Neuronal stem cell (in vitro differentiated cells): ENCODE results near the gene SIRT2.
A peak's percentile ranks its signal among the peaks of the same experiment; 100 is the strongest.

Experiments
- DNase-seq: peaks from one replicate; pipeline ENCODE4 v3.0.0-alpha.2; 2013; ENCODE audit warnings: low spot score
- H2AFZ ChIP-seq: one replicate; pipeline ENCODE4 v1.6.1; 2013; ENCODE audit warnings: mild to moderate bottlenecking, low read length, inconsistent platforms
- H2AK5ac ChIP-seq: 2 replicates; pipeline ENCODE4 v1.6.1; 2013; ENCODE audit warnings: low read depth, mild to moderate bottlenecking, inconsistent platforms, low read length, moderate library complexity, mixed read lengths
- H2BK120ac ChIP-seq: 2 replicates; pipeline ENCODE4 v1.6.1; 2013; ENCODE audit warnings: low read depth, mild to moderate bottlenecking, inconsistent platforms, low read length, moderate library complexity, mixed read lengths
- H2BK12ac ChIP-seq: one replicate; pipeline ENCODE4 v1.6.1; 2013; ENCODE audit warnings: low read length, inconsistent platforms
- H2BK15ac ChIP-seq: 2 replicates; pipeline ENCODE4 v1.6.1; 2013; ENCODE audit warnings: mild to moderate bottlenecking, low read length, inconsistent platforms, mixed read lengths
- H2BK5ac ChIP-seq: one replicate; pipeline ENCODE4 v1.6.1; 2013; ENCODE audit warnings: inconsistent platforms, mild to moderate bottlenecking, low read length, moderate library complexity
- H3K14ac ChIP-seq: one replicate; pipeline ENCODE4 v1.6.1; 2013; ENCODE audit warnings: low read length, inconsistent platforms
- H3K18ac ChIP-seq: 2 replicates; pipeline ENCODE4 v1.6.1; 2013; ENCODE audit warnings: low read length, inconsistent platforms
- H3K23ac ChIP-seq: 2 replicates; pipeline ENCODE4 v1.6.1; 2013; ENCODE audit warnings: low read depth, mild to moderate bottlenecking, mixed read lengths, low read length, inconsistent platforms; ENCODE audit not compliant: poor library complexity
- H3K27ac ChIP-seq: replicated peaks from 3 replicates; pipeline ENCODE4 v1.5.1; 2013; ENCODE audit warnings: low read length, inconsistent platforms
- H3K27me3 ChIP-seq, 3 experiments: 2 replicates each; pipeline ENCODE4 v1.6.1; 2013; ENCODE audit warnings: low read length in 3 of 3, mild to moderate bottlenecking in 2 of 3, inconsistent platforms in 1 of 3, low read depth in 1 of 3, mixed read lengths in 1 of 3, moderate library complexity in 1 of 3; ENCODE audit not compliant: control insufficient read depth in 3 of 3, insufficient read depth in 3 of 3
- H3K36me3 ChIP-seq, 2 donors: replicated peaks in 1 of 2; 2 replicates each; pipeline ENCODE4 v1.6.1; 2013; ENCODE audit warnings: low read length in 2 of 2; ENCODE audit not compliant: control insufficient read depth in 2 of 2, insufficient read depth in 2 of 2
- H3K4ac ChIP-seq: 2 replicates; pipeline ENCODE4 v1.6.1; 2013; ENCODE audit warnings: inconsistent platforms, mild to moderate bottlenecking, low read length, moderate library complexity
- H3K4me1 ChIP-seq, 2 donors: 1 replicate in 1 of 2; 2 replicates in 1 of 2; pipeline ENCODE4 v1.6.1; 2013; ENCODE audit warnings: low read length in 2 of 2, low read depth in 1 of 2; ENCODE audit not compliant: control insufficient read depth in 2 of 2, insufficient read depth in 1 of 2
- H3K4me2 ChIP-seq: one replicate; pipeline ENCODE4 v1.6.1; 2013; ENCODE audit warnings: mild to moderate bottlenecking, low read length, inconsistent platforms; ENCODE audit not compliant: insufficient read depth, poor library complexity, severe bottlenecking
- H3K4me3 ChIP-seq, 2 donors: 2 replicates each; pipeline ENCODE4 v1.5.1; 2013; ENCODE audit warnings: low read length in 2 of 2, mild to moderate bottlenecking in 2 of 2, inconsistent platforms in 1 of 2, moderate library complexity in 1 of 2
- H3K79me1 ChIP-seq: one replicate; pipeline ENCODE4 v1.6.1; 2013; ENCODE audit warnings: low read depth, mild to moderate bottlenecking, inconsistent platforms, low read length, moderate library complexity
- H3K9ac ChIP-seq: one replicate; pipeline ENCODE4 v1.6.1; 2013; ENCODE audit warnings: mild to moderate bottlenecking, low read depth, low read length, inconsistent platforms; ENCODE audit not compliant: poor library complexity
- H3K9me3 ChIP-seq, 2 donors: replicated peaks in 1 of 2; 2 replicates each; pipeline versions ENCODE3 to v1.6.1; 2013; ENCODE audit warnings: low read length in 2 of 2, mild to moderate bottlenecking in 2 of 2, inconsistent platforms in 1 of 2, low read depth in 1 of 2, mixed read lengths in 1 of 2, moderate library complexity in 1 of 2; ENCODE audit not compliant: control insufficient read depth in 2 of 2, insufficient read depth in 1 of 2
- H4K8ac ChIP-seq: one replicate; pipeline ENCODE4 v1.6.1; 2013; ENCODE audit warnings: low read depth, mild to moderate bottlenecking, inconsistent platforms, low read length, moderate library complexity
- H4K91ac ChIP-seq: one replicate; pipeline ENCODE4 v1.6.1; 2013; ENCODE audit warnings: low read length, low read depth, mild to moderate bottlenecking, inconsistent platforms; ENCODE audit not compliant: poor library complexity
- WGBS, 2 donors: extraction: QIAGEN DNeasy Blood & Tissue Kit; methylation state at CpG; one replicate each; pipeline ENCODE4 v1.1.7; 2013; ENCODE audit warnings: missing lambda C conversion rate in 2 of 2, mixed read lengths in 1 of 2; ENCODE audit not compliant: insufficient read length in 2 of 2, insufficient replicate concordance in 1 of 2; ENCODE audit errors: extremely low coverage in 2 of 2; 5-methylcytosine and 5-hydroxymethylcytosine counted together

The SIRT2 gene

GRCh38 chr19:38838986-38839761 lies 60.2 kb downstream of the SIRT2 start:
- no peak overlapping the region for H2AFZ ChIP-seq
- H3K4ac ChIP-seq, result no peak overlapping the region
- no peaks in the 10 kb centered on the region for H3K27me3 ChIP-seq
- H3K9ac ChIP-seq, result no peak overlapping the region
- H2BK120ac ChIP-seq, result no peak overlapping the region
- no peak overlapping the region for H3K4me3 ChIP-seq
- no peak overlapping the region for H3K23ac ChIP-seq
- peaks cover 77 to 90% of the 10 kb centered on the region in 2 donors for H3K36me3 ChIP-seq
- no CpG with 5 or more reads among the region's 12 CpGs for WGBS, 2 donors
- no peak for DNase-seq
- H3K9me3 ChIP-seq, result no peaks in the 10 kb centered on the region
- no peak overlapping the region for H3K18ac ChIP-seq
- H2BK12ac ChIP-seq, result no peak overlapping the region
- no peak overlapping the region for H3K27ac ChIP-seq
- no peak overlapping the region for H4K91ac ChIP-seq
- no peak overlapping the region for H3K4me2 ChIP-seq
- H2BK15ac ChIP-seq, result no peak overlapping the region
- no peak overlapping the region for H4K8ac ChIP-seq
- no peaks in the 10 kb centered on the region for H3K4me1 ChIP-seq
- H2BK5ac ChIP-seq, result no peak overlapping the region
- no peak overlapping the region for H2AK5ac ChIP-seq
- peaks cover 8% of the 10 kb centered on the region for H3K79me1 ChIP-seq
- H3K14ac ChIP-seq, result no peak overlapping the region

- Histone ChIP-seq H3K4ac (no peak overlapping the region), H3K23ac (no peak overlapping the region), H4K8ac (no peak overlapping the region), H3K36me3 (peaks cover 70 to 83% of the 10 kb centered on the region in 2 donors), H3K4me2 (no peak overlapping the region), H2AFZ (no peak overlapping the region), H2BK12ac (no peak overlapping the region), H3K18ac (no peak overlapping the region), H3K14ac (no peak overlapping the region), H3K4me3 (no peak overlapping the region), H3K27ac (peak overlapping the region; percentile 12), H3K27me3 (no peaks in the 10 kb centered on the region), H2BK120ac (no peak overlapping the region), H3K79me1 (peaks cover 8% of the 10 kb centered on the region), H2BK15ac (no peak overlapping the region), H3K4me1 (no peaks in the 10 kb centered on the region), H2AK5ac (no peak overlapping the region), H4K91ac (no peak overlapping the region), H3K9me3 (no peaks in the 10 kb centered on the region), H2BK5ac (no peak overlapping the region), H3K9ac (no peak overlapping the region)
- DNase-seq, result no peak
- WGBS, 2 donors, result no CpG with 5 or more reads among the region's 19 CpGs
Measured at GRCh38 chr19:38838208-38838985, 61.0 kb downstream of the SIRT2 start.

- no peak overlapping the region for H3K14ac ChIP-seq
- H3K27ac ChIP-seq, result no peak overlapping the region
- no peak overlapping the region for H4K8ac ChIP-seq
- no peak overlapping the region for H3K4me3 ChIP-seq
- no peak overlapping the region for H2BK5ac ChIP-seq
- H2BK12ac ChIP-seq, result no peak overlapping the region
- peaks cover 2% of the 10 kb centered on the region for H3K79me1 ChIP-seq
- no peaks in the 10 kb centered on the region for H3K27me3 ChIP-seq
- no peak overlapping the region for H3K18ac ChIP-seq
- no peak overlapping the region for H3K9ac ChIP-seq
- H2AK5ac ChIP-seq, result no peak overlapping the region
- no peak overlapping the region for H2BK15ac ChIP-seq
- H3K4me1 ChIP-seq, result no peaks in the 10 kb centered on the region
- H3K9me3 ChIP-seq, result no peaks in the 10 kb centered on the region
- no peak overlapping the region for H3K4me2 ChIP-seq
- H2BK120ac ChIP-seq, result no peak overlapping the region
- peaks cover 63 to 76% of the 10 kb centered on the region in 2 donors for H3K36me3 ChIP-seq
- no peak for DNase-seq
- WGBS, 2 donors, result no CpG with 5 or more reads among the region's 7 CpGs
- no peak overlapping the region for H2AFZ ChIP-seq
- no peak overlapping the region for H3K23ac ChIP-seq
- H4K91ac ChIP-seq, result no peak overlapping the region
- H3K4ac ChIP-seq, result no peak overlapping the region
Measured at GRCh38 chr19:38837656-38838121, 61.7 kb downstream of the SIRT2 start.

GRCh38 chr19:38836983-38837626 lies 62.3 kb downstream of the SIRT2 start:
- no peak overlapping the region for H3K27ac ChIP-seq
- no peak overlapping the region for H3K23ac ChIP-seq
- no peak overlapping the region for H2AK5ac ChIP-seq
- no peak overlapping the region for H2BK5ac ChIP-seq
- H3K4me1 ChIP-seq, result no peaks in the 10 kb centered on the region
- H2BK15ac ChIP-seq, result no peak overlapping the region
- H2AFZ ChIP-seq, result no peak overlapping the region
- no peak overlapping the region for H2BK120ac ChIP-seq
- H3K18ac ChIP-seq, result no peak overlapping the region
- peaks cover 2% of the 10 kb centered on the region for H3K79me1 ChIP-seq
- no peaks in the 10 kb centered on the region for H3K9me3 ChIP-seq
- no CpG with 5 or more reads among the region's 6 CpGs for WGBS, 2 donors
- no peak overlapping the region for H2BK12ac ChIP-seq
- no peak overlapping the region for H3K9ac ChIP-seq
- no peak overlapping the region for H4K8ac ChIP-seq
- no peak for DNase-seq
- peaks cover 57 to 70% of the 10 kb centered on the region in 2 donors for H3K36me3 ChIP-seq
- H4K91ac ChIP-seq, result no peak overlapping the region
- no peak overlapping the region for H3K14ac ChIP-seq
- H3K27me3 ChIP-seq, result no peaks in the 10 kb centered on the region
- no peak overlapping the region for H3K4me2 ChIP-seq
- no peak overlapping the region for H3K4ac ChIP-seq
- no peak overlapping the region for H3K4me3 ChIP-seq
